T-helper 2 cell treated with Interferon-gamma antibody and Interleukin-4, amounts not matched to agents 100 ng/mL and 5 ng/mL, for 36 hours (primary cell): Measurements from ENCODE around the gene PEAK3. TPM values are rescaled to one million over a fixed set of nuclear protein-coding genes. Genes with fewer than 3 reads are reported as not detected.

Experiments
- intact Hi-C: fragments of 100-400 bp; cut with micrococcal nuclease; formaldehyde crosslinking; loops from one replicate; pipeline ENCODE4 v1.15.1; 2023
- total RNA-seq: library from RNA; stranded (reverse); gene quantifications from 2 replicates; pipeline ENCODE4 v1.2.3, GENCODE V29; 2022

Gene PEAK3
- total RNA-seq, 1 donor from 2014 or later: 0.82 TPM

DNA sequence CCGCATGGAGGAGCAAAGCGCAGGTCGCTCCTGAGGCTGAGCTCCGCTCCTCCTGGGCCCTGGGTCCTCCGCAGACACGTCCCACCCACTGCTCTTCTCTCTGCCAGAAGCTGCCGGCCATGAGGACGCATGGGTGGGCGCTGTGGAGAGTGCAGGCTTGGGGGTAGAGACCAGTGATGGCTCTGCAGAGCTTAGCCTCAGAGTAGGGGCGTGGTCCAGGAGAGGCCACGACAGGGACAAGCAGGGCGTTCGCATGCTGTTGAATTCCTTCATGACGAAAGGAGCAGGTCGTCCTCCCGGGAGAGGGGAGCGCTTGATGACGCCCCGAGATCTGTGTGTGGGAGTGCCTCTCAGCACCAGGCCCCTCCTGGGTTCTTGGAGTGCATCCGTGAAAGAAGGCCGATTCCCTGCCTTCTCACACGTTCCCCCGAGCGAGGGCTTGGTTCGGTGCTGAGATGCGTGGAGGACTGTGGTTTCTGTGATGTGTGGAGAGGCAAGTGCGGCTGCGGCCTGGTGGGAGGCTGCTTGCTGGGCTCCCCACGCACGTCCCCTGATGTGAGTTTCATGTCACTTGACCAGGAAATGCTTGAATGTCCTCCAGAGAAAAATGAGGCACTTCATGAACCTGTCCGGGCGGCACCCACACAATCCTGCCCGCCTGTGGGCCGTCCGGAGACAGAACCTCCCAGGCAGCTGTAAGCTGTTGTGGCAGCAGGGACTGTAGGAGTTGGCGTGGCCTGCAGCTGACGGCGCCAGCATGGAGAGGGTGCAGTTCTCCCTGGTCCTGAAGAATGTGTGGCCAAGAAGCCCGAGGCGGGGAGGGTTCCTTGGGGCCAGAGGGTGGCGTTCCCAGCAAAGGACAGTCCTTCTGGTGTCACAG is 40.9 kb downstream of the PEAK3 start:
- intact Hi-C loops: no loop called here

DNA sequence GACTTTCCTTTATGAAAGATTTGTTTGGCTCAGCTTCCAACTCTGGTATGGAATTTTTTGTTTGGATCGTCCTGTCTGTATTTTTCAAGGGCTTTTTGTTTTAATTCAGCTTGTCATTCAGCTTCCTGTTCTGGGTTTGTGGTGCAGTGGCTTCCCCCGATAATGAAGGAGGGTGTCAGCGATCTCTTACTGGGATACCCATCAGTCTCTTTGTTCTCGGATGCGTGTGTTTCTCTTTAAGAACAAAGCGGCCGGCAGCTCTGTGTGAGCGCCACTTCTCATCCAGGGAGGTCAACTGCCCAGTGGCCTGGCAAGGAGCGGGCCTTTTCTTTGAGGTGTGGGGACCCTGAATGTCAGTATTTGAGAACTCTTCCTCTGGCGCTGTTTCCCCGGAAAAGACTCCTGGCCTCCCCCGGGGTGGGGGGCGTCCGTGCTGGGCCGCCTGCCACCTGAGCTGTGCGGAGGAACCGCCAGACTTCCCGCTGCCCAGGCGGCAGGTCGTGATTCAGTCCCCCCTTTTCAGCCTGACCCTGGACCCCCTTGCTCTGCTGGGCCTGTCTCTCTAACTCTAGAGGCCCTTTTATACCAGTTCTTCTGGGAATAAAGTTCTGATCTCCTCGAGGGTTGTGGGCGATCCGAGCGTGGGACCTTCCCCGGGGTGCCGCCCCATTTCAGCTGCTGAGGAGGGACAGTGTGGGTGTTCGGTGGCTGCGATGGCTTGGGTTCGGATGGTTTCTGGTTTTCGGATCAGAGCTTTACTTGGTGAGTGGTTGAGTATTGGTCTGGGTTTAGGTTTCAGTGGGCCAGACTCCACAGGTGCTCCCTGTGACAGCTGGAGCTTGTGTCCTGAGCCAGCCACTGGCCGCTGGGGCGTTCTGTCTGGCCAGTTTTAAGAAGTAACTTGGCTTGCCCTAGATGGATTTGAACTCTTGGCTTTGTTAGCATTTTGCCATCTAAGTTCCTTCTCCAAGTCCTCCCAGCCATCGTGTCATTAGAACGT is 41.9 kb downstream of the PEAK3 start:
- intact Hi-C loops: loop anchor here (5.0 kb wide), 3 partner anchors 88 to 372 kb away; partner anchors contain the start of genes AP3D1, IZUMO4 and MOB3A

DNA sequence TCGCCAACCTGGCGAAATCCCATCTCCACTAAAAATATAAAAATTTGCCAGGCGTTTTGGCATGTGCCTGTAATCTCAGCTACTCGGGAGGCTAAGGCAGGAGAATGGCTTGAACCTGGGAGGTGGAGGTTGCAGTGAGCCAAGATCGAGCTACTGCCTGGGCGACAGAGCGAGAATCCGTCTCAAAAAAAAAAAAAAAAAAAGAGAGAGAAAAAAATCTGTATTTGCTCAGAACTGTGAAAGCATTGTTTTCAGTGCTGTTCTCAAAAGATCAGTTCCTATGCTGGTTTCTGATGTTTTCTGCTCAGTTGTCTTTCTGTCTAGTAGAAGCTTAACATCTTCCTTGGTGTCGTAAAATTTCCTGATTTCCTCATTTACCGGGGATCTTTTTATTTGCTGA is 42.8 kb downstream of the PEAK3 start:
- intact Hi-C loops: loop anchor here (5.0 kb wide), 3 partner anchors 87 to 373 kb away; partner anchors contain the start of genes AP3D1, IZUMO4 and MOB3A

DNA sequence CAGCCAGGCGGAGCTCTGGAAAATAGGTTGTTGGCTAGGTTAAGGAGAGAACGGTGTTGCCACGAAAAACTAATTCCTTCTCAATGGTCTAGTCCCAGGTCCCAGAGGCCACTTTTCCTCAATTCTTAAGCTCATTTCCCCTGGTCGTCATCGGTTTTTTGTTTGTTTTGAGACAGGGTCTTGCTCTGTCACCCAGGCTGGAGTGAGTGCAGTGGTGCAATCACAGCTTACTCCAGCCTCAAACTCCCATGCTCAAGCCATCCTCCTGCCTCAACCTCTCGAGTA is 44.2 kb downstream of the PEAK3 start:
- intact Hi-C loops: loop anchor here (2.0 to 5.0 kb wide), 5 partner anchors 75 to 374 kb away; partner anchors contain the start of genes AP3D1, DOT1L, IZUMO4 and LMNB2

DNA sequence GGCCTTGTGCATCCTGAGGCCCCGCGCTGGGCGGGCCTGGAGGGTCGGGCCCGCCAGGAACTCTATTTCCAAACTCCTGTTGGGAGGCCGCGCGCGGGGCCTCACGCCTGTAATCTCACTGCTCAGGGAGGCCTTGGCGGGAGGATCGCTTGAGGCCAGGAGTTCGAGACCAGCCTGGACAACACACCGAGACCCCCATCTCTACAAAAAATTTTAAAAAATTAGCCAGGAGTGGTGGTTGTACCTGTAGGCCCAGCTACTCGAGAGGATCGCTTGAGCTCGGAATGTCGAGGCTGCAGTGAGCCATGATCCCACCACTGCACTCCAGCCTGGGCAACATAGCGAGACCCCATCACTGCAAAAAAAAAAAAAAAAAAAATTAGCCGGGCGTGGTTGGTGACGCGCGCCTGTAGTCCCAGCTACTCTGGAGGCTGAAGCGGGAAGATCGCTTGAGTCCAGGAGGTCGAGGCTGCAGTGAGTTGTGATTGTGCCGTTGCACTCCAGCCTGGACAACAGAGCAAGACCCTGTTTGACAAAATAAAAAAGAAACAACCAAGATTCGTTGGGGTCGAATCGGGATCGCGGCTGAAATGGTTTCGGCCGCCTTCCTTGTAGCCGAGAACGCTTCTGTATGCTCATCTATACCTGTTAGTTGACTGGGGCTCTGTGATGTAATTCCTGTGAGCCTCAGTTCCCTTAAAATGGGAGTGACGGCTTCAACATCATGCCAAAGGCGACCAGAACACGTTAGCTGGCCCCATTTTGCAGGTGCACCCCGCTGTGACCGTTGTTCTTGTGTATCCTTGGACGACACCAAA is 44.7 kb downstream of the PEAK3 start:
- intact Hi-C loops: loop anchor here (2.0 to 5.0 kb wide), 5 partner anchors 74 to 375 kb away; partner anchors contain the start of genes AP3D1, DOT1L, IZUMO4 and LMNB2

DNA sequence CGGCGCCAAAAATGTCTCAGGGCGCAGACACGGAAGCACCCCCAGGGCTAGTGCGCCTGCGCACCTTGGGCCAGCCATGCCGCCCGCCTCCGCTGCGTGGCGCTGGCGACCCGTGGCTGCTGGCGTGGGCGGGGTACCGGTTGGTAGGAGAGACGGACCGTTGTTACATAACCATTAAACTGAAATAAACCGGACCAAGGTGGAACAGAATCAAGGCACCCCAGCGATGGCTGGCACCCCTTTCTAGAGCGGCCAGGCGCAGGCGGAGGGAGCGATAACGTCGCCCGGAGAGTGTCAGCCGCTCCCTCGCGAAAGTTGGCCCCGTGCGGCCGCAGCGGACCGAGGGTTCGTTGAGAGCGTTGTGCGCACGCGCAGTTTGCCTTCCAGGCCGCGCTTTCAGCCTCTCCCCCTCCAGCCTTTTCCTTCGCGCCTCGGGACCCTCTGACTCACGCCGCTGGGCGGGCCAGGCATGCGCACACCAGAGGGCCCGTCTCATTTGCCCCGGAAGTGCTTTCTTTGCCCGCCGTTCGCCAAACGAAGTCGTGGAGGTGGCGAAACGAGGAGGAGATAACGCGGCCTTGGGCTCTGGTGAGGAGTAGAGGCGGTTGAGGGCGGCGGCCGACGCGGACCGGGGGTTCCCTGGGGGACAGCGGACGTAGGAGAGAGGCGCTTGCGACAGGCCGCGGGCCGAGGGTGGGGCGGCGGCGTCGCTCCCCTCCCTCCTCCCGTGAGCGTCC is 45.5 kb downstream of the PEAK3 start, which contains the start of the genes PLEKHJ1 and SF3A2:
Gene PLEKHJ1, minus strand, starts transcription at position 16 of the 737 bp plus-strand sequence. CDS start 81 bp downstream, outside the sequence.
Gene SF3A2, plus strand, starts transcription at position 511 of the 737 bp plus-strand sequence. CDS start 6,595 bp downstream, outside the sequence.
- intact Hi-C loops: loop anchor here (1.0 to 5.0 kb wide), 9 partner anchors 33 to 376 kb away; partner anchors contain the start of genes AP3D1, DOT1L, IZUMO4 and LMNB2

DNA sequence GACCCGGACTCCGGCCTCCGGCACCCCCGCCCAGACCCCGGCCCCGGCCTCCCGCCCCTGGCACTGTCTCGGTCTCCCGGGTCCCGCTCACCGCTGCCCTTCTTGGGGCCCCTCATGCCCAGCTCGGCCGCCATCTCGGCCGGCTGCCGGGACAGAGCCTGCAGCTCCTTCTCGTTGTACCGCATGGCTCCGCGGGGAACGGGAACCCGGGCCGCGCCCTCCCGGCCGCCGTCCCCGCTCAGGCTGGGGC is 46.0 kb downstream of the PEAK3 start:
- intact Hi-C loops: loop anchor here (1.0 to 5.0 kb wide), 9 partner anchors 33 to 376 kb away; partner anchors contain the start of genes AP3D1, DOT1L, IZUMO4 and LMNB2

DNA sequence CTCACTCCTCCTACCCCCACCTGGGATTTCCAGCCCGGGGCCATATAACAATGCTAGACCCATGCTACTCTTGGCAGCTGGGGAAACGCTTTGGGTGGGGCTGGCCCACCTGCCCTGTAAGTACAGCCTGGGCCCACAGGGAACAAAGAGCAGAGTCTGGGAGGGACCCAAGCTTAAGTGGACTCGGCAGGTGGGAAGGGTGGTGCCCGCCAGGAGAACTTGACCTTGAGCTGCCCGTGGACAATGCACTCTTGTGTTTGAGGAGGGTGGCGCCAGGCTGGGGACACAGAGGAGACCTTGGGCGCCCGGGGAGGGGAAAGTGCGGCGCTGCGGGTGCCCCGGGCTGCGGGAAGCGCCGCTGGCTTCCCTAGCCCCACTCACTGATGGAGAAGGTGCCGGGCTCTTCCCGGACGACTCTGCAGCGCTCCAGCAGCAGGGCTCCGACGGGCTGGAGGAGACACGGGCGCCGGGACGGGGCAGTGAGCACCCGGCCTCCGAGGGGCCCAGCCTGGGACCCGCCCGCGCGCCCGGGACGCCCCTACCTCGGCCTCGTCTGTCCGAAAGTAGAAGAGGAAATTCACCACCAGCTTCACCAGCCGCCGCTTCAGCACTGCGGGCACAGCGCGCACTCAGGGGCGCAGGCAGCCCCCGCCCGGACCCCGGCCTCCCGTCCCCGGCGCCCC is 46.5 kb downstream of the PEAK3 start:
- intact Hi-C loops: loop anchor here (1.0 to 5.0 kb wide), 10 partner anchors 34 to 377 kb away; partner anchors contain the start of genes AP3D1, DOT1L, IZUMO4 and LMNB2

DNA sequence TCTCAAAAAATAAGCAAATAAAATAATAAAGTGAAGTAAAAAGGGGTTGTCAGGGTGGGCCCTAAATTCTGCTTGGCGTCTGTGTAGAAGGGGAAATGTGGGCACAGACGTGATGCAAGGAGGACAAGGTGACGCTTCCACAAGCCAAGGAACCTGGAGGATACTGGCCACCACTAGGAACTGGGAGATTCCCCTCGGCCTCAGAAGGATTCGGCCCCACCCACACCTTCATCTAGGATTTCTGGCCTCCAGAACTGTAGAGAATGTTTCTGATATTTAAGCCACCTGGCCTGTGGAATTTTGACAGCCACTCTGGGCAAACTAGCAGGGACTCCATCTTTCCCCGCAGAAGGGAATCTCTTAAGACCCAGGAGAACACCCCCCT is 47.0 kb downstream of the PEAK3 start:
- intact Hi-C loops: loop anchor here (1.0 to 5.0 kb wide), 4 partner anchors 83 to 377 kb away; partner anchors contain the start of genes AP3D1, IZUMO4 and MOB3A

DNA sequence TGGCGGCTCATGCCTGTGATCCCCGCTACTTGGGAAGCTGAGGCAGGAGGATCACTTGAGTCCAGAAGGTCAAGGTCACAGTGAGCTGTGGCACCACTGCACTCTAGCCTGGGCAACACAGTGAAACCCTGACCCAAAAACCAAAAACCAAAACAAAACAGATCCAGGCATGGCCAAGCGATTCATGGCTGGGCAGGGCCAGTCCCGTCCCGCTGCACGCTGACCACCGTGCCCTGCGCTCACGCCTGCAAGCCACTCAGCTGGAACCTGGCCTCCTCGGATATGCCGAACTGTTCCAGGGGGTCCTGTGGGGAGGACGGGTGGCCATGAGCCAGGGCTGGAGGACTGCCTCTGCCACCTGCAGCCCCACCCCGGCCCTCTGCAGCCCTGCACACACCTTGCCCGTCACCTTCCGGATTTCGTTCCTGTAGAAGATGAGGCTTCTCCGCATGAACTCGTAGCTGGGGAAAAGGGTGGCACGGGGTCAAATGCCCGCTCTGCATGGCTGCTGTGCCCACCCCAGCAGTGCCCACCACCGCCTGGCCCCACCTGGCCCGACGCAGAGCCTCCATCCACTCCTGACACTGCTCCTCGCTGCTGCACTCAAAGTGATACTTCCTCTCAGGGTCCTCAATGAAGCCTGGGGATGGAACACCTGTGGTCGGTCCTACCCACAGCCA is 48.2 kb downstream of the PEAK3 start:
- intact Hi-C loops: no loop called here

DNA sequence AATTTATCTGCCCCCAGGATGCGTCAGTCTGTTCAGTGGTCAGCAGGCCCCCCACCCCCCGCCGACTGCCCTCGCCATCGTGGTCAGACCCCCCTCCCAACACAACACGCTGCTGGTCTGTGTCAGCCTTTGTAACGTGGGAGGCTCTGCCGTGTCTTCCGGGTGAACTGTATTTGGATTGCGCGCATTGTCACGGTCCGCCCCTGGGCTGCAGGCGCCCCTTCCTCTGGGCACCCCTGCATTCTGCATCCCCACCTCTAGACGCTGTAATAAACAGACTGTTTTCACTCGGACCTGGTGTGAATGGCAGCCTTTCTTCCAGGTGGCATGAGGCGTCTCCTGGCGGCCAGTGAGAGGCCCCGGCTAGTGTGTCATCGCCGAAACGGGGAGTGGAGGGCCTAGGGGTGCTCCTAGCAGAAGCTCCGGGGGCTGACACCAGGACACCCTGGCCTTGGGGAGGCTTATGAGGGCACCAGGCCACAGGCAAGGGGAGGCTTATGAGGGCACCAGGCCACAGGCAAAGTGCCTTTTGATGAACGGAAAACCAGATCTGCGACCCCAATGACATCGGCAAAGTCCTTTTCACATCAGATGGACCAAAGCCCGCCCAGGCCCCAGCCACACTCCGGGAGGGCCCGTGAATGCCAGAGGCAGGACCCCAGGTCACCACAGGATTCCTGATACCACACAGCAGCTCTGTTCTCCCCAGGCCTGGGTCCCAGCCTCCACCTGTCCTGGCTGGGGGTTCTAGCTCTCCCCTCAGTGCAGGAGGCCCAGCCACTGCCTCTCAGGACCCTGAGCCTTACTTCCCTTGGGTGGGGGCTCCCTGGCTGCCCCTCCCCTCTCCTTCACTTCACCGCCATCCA is 49.5 kb downstream of the PEAK3 start:
- intact Hi-C loops: no loop called here

DNA sequence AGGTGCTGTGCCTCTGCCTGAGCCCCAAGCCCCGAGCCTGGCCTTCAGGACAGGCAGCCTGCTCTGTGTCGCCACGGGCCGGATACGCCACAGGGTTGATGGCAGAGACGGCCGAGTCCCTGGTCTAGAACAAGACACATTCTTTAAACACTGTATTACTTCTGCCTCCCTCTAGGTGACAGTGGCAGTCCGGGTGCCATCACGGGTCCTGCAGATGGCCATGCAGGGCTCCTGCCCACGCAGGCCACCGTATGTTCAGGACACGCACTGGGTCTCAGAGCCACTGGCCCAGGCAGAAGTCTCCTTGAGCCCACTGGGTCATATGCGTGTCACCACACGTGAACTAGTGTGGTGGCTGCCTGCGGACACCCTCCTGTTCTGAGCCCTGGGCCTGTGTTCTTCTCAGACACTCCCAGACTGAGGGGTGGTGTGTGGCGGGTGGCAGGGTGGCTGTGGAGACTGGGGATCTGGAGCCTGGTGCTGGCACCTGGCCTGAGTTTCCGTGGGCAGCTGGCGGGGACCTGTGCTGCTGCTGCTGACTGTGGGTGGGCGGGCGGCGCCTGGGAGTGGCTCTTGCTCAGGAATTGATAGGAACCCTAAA is 50.3 kb downstream of the PEAK3 start:
- intact Hi-C loops: no loop called here

DNA sequence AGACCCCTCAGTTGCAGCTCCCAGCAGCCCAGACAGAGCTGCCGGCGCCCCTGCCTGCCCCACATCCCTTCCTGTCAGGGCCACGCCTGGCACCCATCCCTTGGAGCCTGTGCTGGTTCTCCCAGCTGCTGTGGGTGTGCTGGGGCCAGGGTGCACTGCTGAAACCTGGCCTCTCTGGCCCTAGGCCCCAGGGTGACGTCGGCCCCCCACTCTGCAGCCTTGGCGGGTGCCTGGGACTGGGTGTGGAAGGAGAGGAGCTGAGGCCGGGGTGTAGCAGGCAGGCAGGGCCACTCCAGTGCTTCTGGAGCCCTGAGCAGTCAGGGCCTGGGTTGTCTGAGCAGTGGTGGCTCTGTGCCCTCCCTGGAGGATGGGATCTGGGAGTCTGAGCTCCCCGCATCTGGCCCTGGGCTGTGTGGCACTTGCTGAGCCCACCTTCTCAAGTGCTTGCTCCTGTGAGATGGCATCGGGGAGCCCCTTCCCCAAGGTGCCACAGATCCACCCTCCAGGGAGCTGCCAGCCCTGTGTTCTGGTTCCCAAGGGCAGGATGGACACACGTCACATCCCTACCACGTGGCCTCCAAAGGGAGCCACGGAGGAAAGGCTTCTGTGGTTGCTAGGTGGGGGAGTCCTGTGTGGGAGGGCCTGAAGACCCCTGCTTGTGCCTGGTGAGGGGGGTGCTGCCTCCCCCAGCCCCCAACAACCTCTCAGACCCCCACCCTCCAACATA is 51.0 kb downstream of the PEAK3 start:
- intact Hi-C loops: no loop called here

DNA sequence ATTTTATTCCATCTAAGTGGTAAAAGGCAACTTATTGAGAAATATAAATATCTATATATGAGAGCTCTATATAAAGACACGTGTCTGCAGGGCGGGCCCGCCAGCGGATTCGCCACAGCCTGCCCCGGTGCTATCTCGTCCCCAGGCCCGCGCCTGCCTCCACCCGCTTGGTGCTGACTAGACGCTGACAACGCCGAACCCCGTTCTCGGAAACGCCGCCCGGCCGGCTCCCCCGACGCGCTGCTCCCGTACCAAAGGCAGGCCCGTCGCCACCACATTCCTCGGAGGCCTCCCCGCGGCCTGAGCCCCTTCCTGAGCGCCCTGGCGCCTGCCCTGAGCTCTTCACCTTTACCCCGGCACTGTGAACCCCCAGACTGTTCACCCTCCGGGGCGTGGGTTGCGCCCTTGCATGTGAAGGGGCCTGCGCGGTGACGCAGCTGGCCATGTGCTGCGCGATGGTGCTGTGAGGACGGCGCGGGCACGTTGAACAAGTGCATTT is 51.9 kb downstream of the PEAK3 start:
- intact Hi-C loops: no loop called here

DNA sequence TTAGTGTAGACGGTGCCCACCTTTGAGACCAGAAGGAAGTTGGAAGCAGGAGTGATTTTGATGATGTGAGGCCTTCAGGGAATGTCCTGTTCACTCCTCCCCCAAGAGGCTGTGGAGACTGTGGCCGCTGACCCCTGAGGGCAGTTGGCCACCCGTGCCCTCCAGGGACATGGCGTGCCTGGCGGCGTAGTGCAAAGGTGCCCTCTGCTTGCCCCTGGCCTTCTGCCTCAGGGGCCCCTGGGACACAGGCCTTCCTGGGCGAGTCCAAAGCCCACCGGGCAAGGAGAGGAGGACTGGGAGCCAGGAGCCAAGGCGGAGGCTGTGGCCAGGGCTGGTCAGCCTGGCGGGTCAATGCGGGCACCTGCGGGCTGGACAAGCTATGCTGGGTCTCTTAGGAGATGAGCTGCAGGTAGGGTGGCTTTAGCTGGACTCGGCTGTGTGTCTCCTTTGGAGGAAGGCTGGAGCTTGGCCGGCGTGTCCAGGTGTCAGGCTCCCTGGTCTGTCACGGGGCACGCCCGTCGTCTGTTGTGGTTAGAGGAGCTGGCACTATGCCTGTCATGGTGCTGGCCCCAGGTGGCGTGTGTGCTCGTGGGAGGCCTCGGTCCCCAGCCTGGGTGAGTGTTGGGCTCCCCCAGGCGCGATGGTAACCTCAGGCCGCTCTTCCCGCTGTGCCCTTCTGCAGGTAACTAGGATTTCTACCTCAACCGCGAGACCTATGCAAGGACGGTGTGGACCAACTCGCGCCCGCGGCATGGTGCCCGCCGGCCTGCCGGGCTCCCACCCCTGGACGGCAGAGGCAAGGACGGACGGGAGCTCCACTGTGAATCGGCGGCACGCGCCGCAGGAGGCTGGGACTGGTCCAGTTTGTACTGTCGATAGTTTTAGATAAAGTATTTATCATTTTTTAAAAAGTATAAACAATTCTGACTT is 52.6 kb downstream of the PEAK3 start:
- intact Hi-C loops: no loop called here
